ENCODE results near the gene BANK1.

DNA sequence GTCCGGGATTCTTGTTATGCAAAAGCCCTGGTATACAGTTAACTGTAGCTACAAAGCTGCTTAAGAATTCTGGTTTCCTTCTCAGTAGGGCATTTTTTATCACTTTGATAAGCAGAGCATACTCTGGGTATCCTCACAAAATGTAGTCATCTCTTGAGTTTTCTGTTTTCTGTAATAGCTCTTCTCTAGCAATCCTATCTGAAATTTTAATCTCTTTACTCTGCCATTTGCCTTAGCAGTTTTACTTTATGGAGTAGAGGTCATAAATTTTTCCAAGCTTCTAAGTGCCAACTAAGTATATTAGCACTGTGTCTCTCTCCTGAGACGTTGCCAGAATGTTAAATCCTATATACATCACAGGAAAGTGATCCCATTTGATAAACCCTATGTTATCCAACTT lies 28.0 kb upstream of the BANK1 start:
- TF ChIP-seq, protein P1, sequence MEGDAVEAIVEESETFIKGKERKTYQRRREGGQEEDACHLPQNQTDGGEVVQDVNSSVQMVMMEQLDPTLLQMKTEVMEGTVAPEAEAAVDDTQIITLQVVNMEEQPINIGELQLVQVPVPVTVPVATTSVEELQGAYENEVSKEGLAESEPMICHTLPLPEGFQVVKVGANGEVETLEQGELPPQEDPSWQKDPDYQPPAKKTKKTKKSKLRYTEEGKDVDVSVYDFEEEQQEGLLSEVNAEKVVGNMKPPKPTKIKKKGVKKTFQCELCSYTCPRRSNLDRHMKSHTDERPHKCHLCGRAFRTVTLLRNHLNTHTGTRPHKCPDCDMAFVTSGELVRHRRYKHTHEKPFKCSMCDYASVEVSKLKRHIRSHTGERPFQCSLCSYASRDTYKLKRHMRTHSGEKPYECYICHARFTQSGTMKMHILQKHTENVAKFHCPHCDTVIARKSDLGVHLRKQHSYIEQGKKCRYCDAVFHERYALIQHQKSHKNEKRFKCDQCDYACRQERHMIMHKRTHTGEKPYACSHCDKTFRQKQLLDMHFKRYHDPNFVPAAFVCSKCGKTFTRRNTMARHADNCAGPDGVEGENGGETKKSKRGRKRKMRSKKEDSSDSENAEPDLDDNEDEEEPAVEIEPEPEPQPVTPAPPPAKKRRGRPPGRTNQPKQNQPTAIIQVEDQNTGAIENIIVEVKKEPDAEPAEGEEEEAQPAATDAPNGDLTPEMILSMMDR (IDR thresholded peaks at IDR 0.05) = no peak
- no peak for TF ChIP-seq POLR2A (IDR thresholded peaks at IDR 0.05)
